ENCODE data around the gene CDK10.

CDK10 gene

GRCh38 chr16:89709716-89710432 is 23.4 kb downstream of the CDK10 start:
- H3K4me3 ChIP-seq (ENCODE audit: low read length), result no peak overlapping the region
- no peaks in the 10 kb centered on the region for H3K27me3 ChIP-seq (ENCODE audit: control insufficient read depth, low read length)
- H3K9me2 ChIP-seq (replicated peaks; ENCODE audit: control insufficient read depth, low read length), result no peaks in the 10 kb centered on the region
- peaks cover 16% of the 10 kb centered on the region for H3K79me2 ChIP-seq (ENCODE audit: control insufficient read depth, low read length)
- H3K36me3 ChIP-seq (ENCODE audit: control insufficient read depth, low read length), result peaks cover 14% of the 10 kb centered on the region
- peaks cover 11% of the 10 kb centered on the region for H3K4me1 ChIP-seq (ENCODE audit: control insufficient read depth, low read length)
- no peak overlapping the region for H3K27ac ChIP-seq (ENCODE audit: low read depth, low read length)
- no peaks in the 10 kb centered on the region for H3F3A ChIP-seq (ENCODE audit: control insufficient read depth, insufficient read depth)
- TF ChIP-seq CTCF (IDR thresholded peaks at IDR 0.05; ENCODE audit: low read depth, low read length, poor library complexity, severe bottlenecking), result no peak
- TF ChIP-seq EZH2phosphoT487 (IDR thresholded peaks at IDR 0.05; ENCODE audit: borderline replicate concordance, low read length), result no peak
- no peaks in the 10 kb centered on the region for H4K20me1 ChIP-seq (ENCODE audit: control insufficient read depth, insufficient read depth, low read depth, low read length)
- H3K9me3 ChIP-seq (ENCODE audit: control insufficient read depth, insufficient read depth, low read length), result no peaks in the 10 kb centered on the region
- no peak overlapping the region for H3K4me2 ChIP-seq (ENCODE audit: low read length)

GRCh38 chr16:89710709-89711564 is 24.4 kb downstream of the CDK10 start:
- Histone ChIP-seq H3K27me3 (ENCODE audit: control insufficient read depth, low read length) (no peaks in the 10 kb centered on the region), H3K4me1 (ENCODE audit: control insufficient read depth, low read length) (peaks cover 11% of the 10 kb centered on the region), H3K4me3 (ENCODE audit: low read length) (no peak overlapping the region), H3K27ac (ENCODE audit: low read depth, low read length) (no peak overlapping the region), H3K79me2 (ENCODE audit: control insufficient read depth, low read length) (peaks cover 16% of the 10 kb centered on the region), H3F3A (ENCODE audit: control insufficient read depth, insufficient read depth) (no peaks in the 10 kb centered on the region), H3K36me3 (ENCODE audit: control insufficient read depth, low read length) (peaks cover 14% of the 10 kb centered on the region), H3K4me2 (ENCODE audit: low read length) (no peak overlapping the region), H3K9me2 (replicated peaks; ENCODE audit: control insufficient read depth, low read length) (no peaks in the 10 kb centered on the region), H4K20me1 (ENCODE audit: control insufficient read depth, insufficient read depth, low read depth, low read length) (no peaks in the 10 kb centered on the region), H3K9me3 (ENCODE audit: control insufficient read depth, insufficient read depth, low read length) (no peaks in the 10 kb centered on the region)
- TF ChIP-seq CTCF (IDR thresholded peaks at IDR 0.05; ENCODE audit: low read depth, low read length, poor library complexity, severe bottlenecking) (no peak), EZH2phosphoT487 (IDR thresholded peaks at IDR 0.05; ENCODE audit: borderline replicate concordance, low read length) (no peak)

- peak overlapping the region; percentile 97 for H3K4me3 ChIP-seq (ENCODE audit: low read length)
- no peaks in the 10 kb centered on the region for H3F3A ChIP-seq (ENCODE audit: control insufficient read depth, insufficient read depth)
- peaks cover 7% of the 10 kb centered on the region for H3K4me1 ChIP-seq (ENCODE audit: control insufficient read depth, low read length)
- H3K27ac ChIP-seq (ENCODE audit: low read depth, low read length), result peak overlapping the region; percentile 18; the same call in 1 of the 2 replicates
- no peaks in the 10 kb centered on the region for H3K9me2 ChIP-seq (replicated peaks; ENCODE audit: control insufficient read depth, low read length)
- no peaks in the 10 kb centered on the region for H3K27me3 ChIP-seq (ENCODE audit: control insufficient read depth, low read length)
- H3K9me3 ChIP-seq (ENCODE audit: control insufficient read depth, insufficient read depth, low read length), result no peaks in the 10 kb centered on the region
- peaks cover 16% of the 10 kb centered on the region for H3K79me2 ChIP-seq (ENCODE audit: control insufficient read depth, low read length)
- no peaks in the 10 kb centered on the region for H4K20me1 ChIP-seq (ENCODE audit: control insufficient read depth, insufficient read depth, low read depth, low read length)
- TF ChIP-seq CTCF (IDR thresholded peaks at IDR 0.05; ENCODE audit: low read depth, low read length, poor library complexity, severe bottlenecking) (no peak), EZH2phosphoT487 (IDR thresholded peaks at IDR 0.05; ENCODE audit: borderline replicate concordance, low read length) (no peak)
- peaks cover 14% of the 10 kb centered on the region for H3K36me3 ChIP-seq (ENCODE audit: control insufficient read depth, low read length)
- H3K4me2 ChIP-seq (ENCODE audit: low read length), result peak overlapping the region; percentile 89
Observed at GRCh38 chr16:89711601-89712273, 25.2 kb downstream of the CDK10 start.
